Measurements from ENCODE around the gene DNMT3A.

Gene DNMT3A

GRCh38 chr2:25324905-25325592 lies 16.7 kb downstream of the DNMT3A start:
- DNase-seq (ENCODE audit: low read depth), result no peak

DNA sequence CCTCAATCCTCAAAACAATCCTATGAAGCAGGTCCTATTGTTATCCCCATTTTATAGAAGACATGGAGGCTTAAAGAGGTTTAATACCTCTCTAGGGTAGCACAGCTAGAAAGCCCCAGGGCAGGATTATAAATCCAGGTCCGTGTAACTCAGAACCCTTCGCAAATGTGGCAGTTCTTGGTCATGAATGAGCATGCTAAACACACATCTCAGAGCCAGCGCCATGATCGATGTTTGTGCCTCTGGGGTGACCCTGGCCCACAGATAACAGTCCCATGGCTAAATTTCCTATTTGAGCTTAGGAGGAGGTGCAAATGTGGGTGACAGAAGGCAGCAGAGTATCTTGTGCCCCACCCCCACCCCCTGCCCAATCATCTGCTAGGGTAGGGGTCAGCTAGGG lies 17.5 kb downstream of the DNMT3A start:
- DNase-seq (ENCODE audit: low read depth), result no peak

DNA sequence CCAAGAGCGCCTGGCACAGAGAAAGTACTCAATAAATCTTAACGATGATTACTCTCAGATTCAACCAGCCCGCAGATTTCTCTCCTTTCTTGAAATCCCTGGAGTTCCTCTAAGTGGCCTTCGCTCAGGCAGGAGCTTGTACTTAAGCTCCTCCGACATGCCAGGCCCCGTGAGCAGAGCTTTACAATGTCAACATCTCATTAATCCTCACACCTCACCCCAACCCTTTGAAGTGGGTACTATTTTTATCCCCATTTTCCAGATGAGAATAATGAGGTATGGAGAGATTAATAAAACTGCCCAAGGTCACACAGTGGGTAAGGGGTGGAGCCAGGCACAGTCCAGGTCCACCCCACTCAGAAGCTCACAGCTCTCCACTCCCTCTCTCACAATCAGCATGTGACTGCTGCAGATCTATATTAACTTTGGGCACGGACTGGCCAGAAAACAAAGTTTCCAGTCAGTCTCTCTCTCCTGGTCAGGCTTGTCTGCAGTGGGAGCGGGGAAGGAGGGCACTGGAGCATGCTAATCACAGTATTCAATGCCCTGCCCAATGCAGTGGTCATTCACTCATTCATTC lies 18.0 kb downstream of the DNMT3A start:
- no peak for DNase-seq (ENCODE audit: low read depth)

- no peak for DNase-seq (ENCODE audit: low read depth)
Measured at GRCh38 chr2:25323042-25323514, 18.6 kb downstream of the DNMT3A start.

GRCh38 chr2:25322312-25322711 lies 19.4 kb downstream of the DNMT3A start:
- no peak for DNase-seq (ENCODE audit: low read depth)

DNA sequence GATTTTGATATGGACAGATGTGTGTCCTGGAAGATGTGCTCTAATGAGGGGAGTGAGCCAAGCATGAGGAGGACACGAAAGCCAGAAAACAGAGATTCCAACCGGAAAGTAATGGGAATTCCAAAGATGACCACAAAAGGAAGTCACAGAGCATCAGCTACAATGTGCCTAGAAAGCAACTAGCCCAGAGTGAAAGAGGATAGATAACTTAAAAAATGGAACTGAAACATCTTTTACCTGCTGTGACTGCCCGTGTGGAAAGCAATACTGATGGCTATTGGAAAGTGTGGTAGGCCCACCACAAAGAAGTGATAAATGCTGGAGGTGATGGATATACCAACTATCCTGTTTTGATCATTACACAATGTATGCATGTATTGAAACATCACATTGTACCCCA lies 21.6 kb downstream of the DNMT3A start:
- DNase-seq (ENCODE audit: low read depth), result no peak

GRCh38 chr2:25316101-25316500 lies 25.6 kb downstream of the DNMT3A start:
- DNase-seq (ENCODE audit: low read depth), result no peak

GRCh38 chr2:25315316-25315680 lies 26.4 kb downstream of the DNMT3A start:
- DNase-seq (ENCODE audit: low read depth), result no peak

DNA sequence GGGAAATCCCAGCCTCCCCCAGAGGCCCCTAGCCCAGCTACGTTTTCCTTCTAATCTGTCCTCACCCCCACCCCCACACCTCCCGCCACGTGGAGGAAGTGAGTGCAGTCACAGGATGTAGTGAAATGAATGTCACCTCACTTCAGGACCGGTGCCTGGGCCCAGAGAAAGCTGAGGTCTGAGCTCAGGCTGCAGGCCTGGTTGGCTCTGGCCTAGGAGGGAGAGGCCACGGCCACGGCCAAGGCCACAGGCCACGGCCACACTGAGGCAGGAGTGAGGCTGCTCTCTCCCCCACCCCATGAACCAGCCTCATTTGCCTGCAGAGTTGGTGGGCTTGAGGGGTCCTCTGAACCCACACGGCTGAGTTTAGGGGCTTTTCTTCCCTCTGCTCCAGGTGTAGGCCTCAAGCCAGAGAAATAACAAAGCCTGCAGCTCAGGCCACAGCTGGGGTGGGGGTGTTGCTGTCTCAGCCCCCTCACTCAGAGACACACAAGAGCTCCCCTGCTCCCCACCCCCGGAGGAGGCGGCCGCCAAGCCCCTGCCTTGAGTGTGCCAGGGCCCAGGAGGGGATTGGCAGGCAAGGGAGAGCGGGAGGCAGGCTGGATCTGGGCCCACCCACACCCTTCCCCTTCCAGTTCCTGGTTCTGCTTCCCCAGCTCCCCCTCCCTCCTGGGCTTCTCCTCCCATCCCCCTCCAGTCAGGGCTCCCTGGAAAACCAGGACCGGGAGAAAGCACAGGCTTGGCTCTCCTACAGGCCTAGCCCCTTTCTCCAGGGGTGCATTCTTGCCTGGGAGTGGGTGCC lies 27.0 kb downstream of the DNMT3A start:
- peak; percentile 88 for DNase-seq (ENCODE audit: low read depth)

DNA sequence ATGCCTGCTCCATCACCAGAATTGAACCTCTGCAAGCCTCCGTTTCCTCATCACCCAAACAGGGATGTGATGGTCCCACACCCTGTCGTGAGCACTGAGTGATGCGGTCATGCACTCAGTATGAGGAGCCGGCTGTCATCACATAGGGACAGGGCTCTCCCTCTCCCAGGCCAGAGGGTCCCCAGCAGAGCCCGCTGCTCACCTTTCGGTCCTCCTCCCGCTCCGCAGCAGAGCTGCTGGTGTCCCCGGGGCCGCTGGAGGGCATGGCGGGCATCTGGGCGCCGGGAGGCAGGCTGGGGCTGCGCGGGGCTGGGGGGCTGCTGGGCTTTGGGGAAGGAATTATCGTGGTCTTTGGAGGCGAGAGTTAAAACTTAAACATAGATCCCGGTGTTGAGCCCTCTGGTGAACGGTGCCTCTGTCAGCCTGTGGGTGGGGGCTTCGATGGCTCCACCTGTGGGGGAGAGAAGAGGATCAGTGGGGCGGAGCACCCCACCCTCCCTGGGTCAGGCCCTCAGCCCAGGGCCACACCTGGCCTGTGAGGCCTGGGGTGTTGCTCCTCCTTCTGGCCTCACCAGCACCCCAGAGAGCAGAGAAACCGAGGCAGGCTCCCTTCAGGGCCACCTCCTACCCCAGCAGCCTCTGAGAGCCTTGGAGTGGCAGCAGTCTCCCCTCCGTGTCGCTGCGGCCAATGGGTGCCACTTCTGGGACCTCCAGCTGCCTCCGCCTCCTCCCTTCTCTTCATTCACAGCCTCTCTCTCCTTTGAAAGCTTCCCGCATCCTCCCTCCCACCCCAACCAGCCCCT lies 27.8 kb downstream of the DNMT3A start:
- no peak for DNase-seq (ENCODE audit: low read depth)

DNA sequence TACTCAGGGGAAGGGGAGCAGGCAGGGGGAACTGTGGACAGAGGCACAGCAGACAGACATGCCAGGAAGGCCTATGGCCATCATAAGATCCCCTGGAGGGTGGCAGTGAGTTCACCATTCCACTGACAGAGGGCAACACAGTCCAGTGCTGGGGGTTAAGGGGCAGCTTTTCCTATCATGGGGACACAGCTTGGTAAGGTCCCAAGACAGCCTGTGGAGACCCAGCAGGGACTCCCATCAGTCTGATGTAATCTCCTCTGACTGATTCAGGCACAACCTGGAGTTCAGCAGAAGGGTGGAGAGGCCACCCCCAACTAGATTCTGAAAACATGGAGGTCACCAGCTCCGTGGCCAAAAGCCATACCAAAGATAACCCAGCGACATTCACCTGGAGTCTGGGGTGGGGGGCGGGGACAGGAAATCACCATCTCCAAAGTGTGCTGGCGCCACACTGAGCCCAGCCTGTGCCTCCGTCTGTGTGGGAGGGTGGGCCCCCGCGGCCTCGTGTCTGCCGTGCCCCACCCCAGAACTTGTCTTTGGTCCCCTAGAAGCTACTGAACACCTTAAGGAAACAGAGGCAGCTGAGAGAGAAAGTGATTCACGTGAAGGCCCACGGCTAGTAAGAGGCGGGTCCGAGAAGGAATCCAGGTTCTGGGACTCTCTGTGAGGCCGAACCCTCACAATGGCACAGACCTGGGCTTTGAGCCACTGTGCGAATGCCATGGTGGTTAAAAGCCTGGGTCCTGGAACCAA lies 28.6 kb downstream of the DNMT3A start:
- no peak for DNase-seq (ENCODE audit: low read depth)

GRCh38 chr2:25311865-25312575 lies 29.7 kb downstream of the DNMT3A start:
- DNase-seq (ENCODE audit: low read depth), result no peak

GRCh38 chr2:25310965-25311864 lies 30.5 kb downstream of the DNMT3A start:
- no peak for DNase-seq (ENCODE audit: low read depth)

- DNase-seq (ENCODE audit: low read depth), result no peak
Measured at GRCh38 chr2:25310709-25310964, 31.1 kb downstream of the DNMT3A start.

GRCh38 chr2:25309402-25309801 lies 32.3 kb downstream of the DNMT3A start:
- DNase-seq (ENCODE audit: low read depth), result peak; percentile 55

- DNase-seq (ENCODE audit: low read depth), result no peak
Measured at GRCh38 chr2:25308599-25308998, 33.1 kb downstream of the DNMT3A start.

DNA sequence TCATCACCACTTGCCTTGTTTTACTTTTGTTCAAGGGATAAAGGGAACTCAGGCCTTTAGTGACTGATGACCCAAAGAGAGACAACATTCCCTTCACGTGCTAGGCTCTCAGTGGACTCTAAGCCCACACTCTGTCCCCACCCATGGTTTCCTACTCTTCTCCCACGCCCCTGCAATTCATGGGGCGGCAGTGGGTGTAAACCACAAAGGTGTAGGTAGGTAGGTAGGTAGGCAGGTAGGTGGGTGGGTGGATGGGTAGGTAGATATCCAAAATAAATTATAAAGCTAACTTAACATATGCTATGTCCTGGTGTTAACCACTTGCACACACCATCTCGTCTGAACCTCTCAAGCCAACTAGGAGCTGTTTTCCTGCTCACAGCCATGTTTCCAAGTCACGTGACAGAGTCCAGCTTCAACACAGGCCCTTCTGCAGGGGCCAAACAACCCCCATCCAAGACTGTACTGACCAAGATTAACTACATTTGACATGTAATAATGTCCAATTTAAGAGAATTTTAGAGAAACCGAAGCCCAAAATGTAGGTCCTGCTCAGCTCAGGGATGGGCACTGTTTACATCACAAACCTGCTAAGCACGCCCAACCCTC lies 33.7 kb downstream of the DNMT3A start:
- no peak for DNase-seq (ENCODE audit: low read depth)

GRCh38 chr2:25306777-25307368 lies 34.9 kb downstream of the DNMT3A start:
- DNase-seq (ENCODE audit: low read depth), result no peak

- DNase-seq (ENCODE audit: low read depth), result no peak
Measured at GRCh38 chr2:25305775-25306174, 36.0 kb downstream of the DNMT3A start.
